Nephron progenitor cell (in vitro differentiated cells): ENCODE data around the gene PTPN7.

Experiments
- DNase-seq: peaks from one replicate; pipeline ENCODE4 v3.0.0; 2021
- H3K27ac Mint-ChIP-seq: 2 replicates; pipeline ENCODE4 v1.8.0; 2021; ENCODE audit warnings: mild to moderate bottlenecking, moderate library complexity, mixed read lengths
- H3K27me3 Mint-ChIP-seq: 2 replicates; pipeline ENCODE4 v1.8.0; 2021; ENCODE audit warnings: mild to moderate bottlenecking, low read depth, mixed read lengths; ENCODE audit not compliant: poor library complexity
- H3K36me3 Mint-ChIP-seq: 2 replicates; pipeline ENCODE4 v1.8.0; 2021; ENCODE audit warnings: low read depth, mixed read lengths
- H3K4me1 Mint-ChIP-seq: 2 replicates; pipeline ENCODE4 v1.8.0; 2021; ENCODE audit warnings: mixed read lengths
- H3K4me3 Mint-ChIP-seq: 2 replicates; pipeline ENCODE4 v1.8.0; 2021; ENCODE audit warnings: mild to moderate bottlenecking, moderate library complexity, mixed read lengths
- H3K9me3 Mint-ChIP-seq: 2 replicates; pipeline ENCODE4 v1.8.0; 2021; ENCODE audit warnings: mild to moderate bottlenecking, moderate library complexity, mixed read lengths
- TF ChIP-seq, protein P1 (sequence below): fragments of 200-600 bp; sonication (generic); IDR thresholded peaks from 2 replicates; pipeline ENCODE4 v1.5.0; 2021; ENCODE audit warnings: antibody characterized with exemption

The PTPN7 gene

GRCh38 chr1:202200112-202200548 is 39.7 kb upstream of the PTPN7 start:
- H3K27me3 Mint-ChIP-seq: peaks cover 41% of the 10 kb centered on the region
- DNase-seq: no peak
- TF ChIP-seq, protein P1, sequence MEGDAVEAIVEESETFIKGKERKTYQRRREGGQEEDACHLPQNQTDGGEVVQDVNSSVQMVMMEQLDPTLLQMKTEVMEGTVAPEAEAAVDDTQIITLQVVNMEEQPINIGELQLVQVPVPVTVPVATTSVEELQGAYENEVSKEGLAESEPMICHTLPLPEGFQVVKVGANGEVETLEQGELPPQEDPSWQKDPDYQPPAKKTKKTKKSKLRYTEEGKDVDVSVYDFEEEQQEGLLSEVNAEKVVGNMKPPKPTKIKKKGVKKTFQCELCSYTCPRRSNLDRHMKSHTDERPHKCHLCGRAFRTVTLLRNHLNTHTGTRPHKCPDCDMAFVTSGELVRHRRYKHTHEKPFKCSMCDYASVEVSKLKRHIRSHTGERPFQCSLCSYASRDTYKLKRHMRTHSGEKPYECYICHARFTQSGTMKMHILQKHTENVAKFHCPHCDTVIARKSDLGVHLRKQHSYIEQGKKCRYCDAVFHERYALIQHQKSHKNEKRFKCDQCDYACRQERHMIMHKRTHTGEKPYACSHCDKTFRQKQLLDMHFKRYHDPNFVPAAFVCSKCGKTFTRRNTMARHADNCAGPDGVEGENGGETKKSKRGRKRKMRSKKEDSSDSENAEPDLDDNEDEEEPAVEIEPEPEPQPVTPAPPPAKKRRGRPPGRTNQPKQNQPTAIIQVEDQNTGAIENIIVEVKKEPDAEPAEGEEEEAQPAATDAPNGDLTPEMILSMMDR: no peak
- no peaks in the 10 kb centered on the region for H3K36me3 Mint-ChIP-seq
- H3K9me3 Mint-ChIP-seq: no peaks in the 10 kb centered on the region
- H3K27ac Mint-ChIP-seq: no peak overlapping the region
- H3K4me1 Mint-ChIP-seq: no peaks in the 10 kb centered on the region
- no peak overlapping the region for H3K4me3 Mint-ChIP-seq

DNA sequence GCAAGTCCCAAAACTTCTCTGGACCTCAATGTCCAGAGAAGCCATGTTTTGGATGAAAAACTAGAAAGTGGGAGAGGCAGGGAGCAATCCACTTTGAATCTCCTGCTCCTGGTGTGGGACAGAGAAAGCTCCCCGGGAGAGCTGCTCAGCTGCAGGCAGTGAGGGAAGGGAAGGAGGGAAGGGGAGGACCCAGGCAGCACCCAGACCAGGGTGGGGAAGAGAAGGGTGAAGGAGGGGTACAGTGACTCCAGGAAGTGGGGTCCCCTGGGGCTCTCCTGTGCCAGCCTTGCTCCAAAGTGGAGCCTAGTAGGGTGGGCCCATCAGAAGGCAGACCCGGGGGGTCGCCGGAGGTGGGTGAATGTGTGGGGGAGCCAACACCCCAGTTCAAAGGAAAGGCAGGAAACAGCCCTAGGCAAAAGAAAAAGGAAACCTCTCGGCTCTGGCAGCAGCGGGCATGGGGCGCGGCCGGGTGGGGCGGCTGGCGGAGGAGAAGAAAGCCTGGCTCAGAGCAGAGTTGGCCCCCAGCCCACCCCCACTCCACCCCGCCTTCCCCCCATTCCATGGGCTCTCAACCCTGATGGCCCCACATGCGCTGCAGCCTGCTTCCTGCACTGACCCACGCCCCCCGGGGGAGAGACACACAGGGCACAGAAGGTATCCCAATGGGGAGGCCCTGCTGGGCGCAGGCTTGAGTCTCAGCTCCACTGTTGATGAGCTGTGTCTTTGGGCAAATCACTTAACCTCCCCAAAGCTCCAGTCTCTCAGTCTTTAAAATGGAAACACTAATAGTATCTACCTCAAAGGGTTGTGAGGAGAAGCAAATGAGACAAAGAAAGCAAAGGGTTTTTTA is 38.9 kb upstream of the PTPN7 start:
- no peak for DNase-seq
- TF ChIP-seq, protein P1: no peak

DNA sequence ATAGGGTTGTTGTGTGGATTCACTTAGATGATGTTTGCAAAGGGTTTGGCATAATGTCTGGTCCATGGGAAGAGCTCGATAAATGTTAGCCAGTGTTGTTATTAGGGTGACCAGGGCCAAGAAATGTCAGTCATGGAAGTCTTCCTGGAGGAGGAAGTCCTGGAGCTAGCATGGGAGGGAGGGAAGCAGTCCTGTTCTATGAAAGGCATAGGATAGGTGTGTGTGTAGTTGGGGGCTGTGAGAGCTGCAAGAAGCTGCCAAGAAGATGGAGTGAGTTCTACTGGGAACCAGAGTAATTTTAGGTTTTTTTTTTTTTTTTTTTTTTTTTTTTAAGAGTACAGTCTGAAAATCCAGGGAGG is 37.9 kb upstream of the PTPN7 start:
- H3K36me3 Mint-ChIP-seq: no peaks in the 10 kb centered on the region
- H3K4me3 Mint-ChIP-seq: no peak overlapping the region
- no peak for DNase-seq
- H3K4me1 Mint-ChIP-seq: peaks cover 11% of the 10 kb centered on the region
- H3K27ac Mint-ChIP-seq: no peak overlapping the region
- TF ChIP-seq, protein P1: no peak
- H3K9me3 Mint-ChIP-seq: no peaks in the 10 kb centered on the region
- peaks cover 54% of the 10 kb centered on the region for H3K27me3 Mint-ChIP-seq

More for the DNA sequence above, 38.9 kb upstream of the PTPN7 start:
- no peak overlapping the region for H3K4me3 Mint-ChIP-seq
- H3K36me3 Mint-ChIP-seq: no peaks in the 10 kb centered on the region
- no peak overlapping the region for H3K27ac Mint-ChIP-seq
- H3K4me1 Mint-ChIP-seq: peaks cover 6% of the 10 kb centered on the region
- H3K9me3 Mint-ChIP-seq: no peaks in the 10 kb centered on the region
- H3K27me3 Mint-ChIP-seq: peaks cover 50% of the 10 kb centered on the region

GRCh38 chr1:202197653-202198365 is 37.4 kb upstream of the PTPN7 start:
- no peak overlapping the region for H3K4me3 Mint-ChIP-seq
- H3K36me3 Mint-ChIP-seq: no peaks in the 10 kb centered on the region
- H3K4me1 Mint-ChIP-seq: peaks cover 12% of the 10 kb centered on the region
- TF ChIP-seq, protein P1: no peak
- no peak overlapping the region for H3K27ac Mint-ChIP-seq
- DNase-seq: no peak
- peaks cover under 1% of the 10 kb centered on the region for H3K9me3 Mint-ChIP-seq
- H3K27me3 Mint-ChIP-seq: peaks cover 58% of the 10 kb centered on the region

DNA sequence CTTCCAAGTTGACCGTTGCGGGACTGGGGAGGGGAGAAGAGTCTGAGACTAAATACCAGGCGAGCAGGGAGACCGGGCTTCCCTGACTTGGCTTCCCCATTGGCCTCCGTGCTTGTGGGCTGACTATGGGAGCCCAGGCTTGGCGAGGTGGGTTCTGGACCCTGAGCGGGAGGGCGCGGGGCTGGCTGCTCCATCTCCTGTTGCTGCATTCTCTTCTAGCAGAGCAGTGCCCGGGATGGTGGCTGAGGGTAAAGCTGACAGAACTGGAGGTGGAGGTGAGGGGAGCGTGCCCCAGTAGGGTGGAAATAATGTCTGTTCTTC is 33.9 kb upstream of the PTPN7 start:
- H3K4me1 Mint-ChIP-seq: peaks cover 24% of the 10 kb centered on the region
- H3K9me3 Mint-ChIP-seq: peaks cover 13% of the 10 kb centered on the region
- peaks cover 54% of the 10 kb centered on the region for H3K27me3 Mint-ChIP-seq
- H3K27ac Mint-ChIP-seq: no peak overlapping the region
- peak overlapping the region; percentile 58 for H3K4me3 Mint-ChIP-seq
- TF ChIP-seq, protein P1: no peak
- no peaks in the 10 kb centered on the region for H3K36me3 Mint-ChIP-seq
- no peak for DNase-seq
